ENCODE measurements around the gene LETM1.

GRCh38 chr4:1777822-1778641, 77.9 kb downstream of the LETM1 start:
- TF ChIP-seq BACH2 (CRISPR knock-in tag; IDR thresholded peaks at IDR 0.05; ENCODE audit: borderline replicate concordance) (no peak), ESRRG (CRISPR knock-in tag; IDR thresholded peaks at IDR 0.05) (no peak), PPARA (CRISPR knock-in tag; IDR thresholded peaks at IDR 0.05; ENCODE audit: borderline replicate concordance) (no peak), ZFP30 (CRISPR knock-in tag; IDR thresholded peaks at IDR 0.05) (no peak), POU6F1 (CRISPR knock-in tag; IDR thresholded peaks at IDR 0.05; ENCODE audit: borderline replicate concordance, low read depth) (no peak), RARB (CRISPR knock-in tag; IDR thresholded peaks at IDR 0.05) (no peak), TOX (CRISPR knock-in tag; IDR thresholded peaks at IDR 0.05; ENCODE audit: borderline replicate concordance) (no peak), PATZ1 (CRISPR knock-in tag; IDR thresholded peaks at IDR 0.05; ENCODE audit: borderline replicate concordance) (no peak), ZC3H10 (CRISPR knock-in tag; IDR thresholded peaks at IDR 0.05) (no peak)

Data from SK-N-SH treated with all-trans-retinoic acid at 6 μM for 48 hours (cell line).